ENCODE measurements around the gene MMP7. TPM values are rescaled to one million over a fixed set of nuclear protein-coding genes. Genes with fewer than 3 reads are reported as not detected.

Gene MMP7
- polyA plus RNA-seq, 1 experiment = not detected

DNA sequence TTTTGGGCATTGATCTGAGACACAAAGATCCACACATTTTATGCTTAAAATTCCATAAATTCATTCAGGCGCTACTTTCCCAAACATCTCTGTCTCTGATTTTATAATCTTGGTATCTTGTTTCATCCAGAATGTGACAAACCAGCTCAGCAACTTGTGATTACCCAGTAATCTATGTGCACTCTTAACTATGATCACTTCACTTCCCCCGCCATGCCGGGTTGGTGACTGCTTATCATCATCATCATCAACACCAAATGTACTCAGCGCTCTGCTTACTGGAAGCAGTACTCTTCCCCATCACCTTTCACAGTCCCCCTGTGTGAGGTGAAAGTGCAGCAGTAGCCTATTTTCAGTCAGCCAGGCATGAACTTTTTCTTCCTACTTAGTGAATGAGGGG is 15.2 kb upstream of the MMP7 start:
- no peaks in the 10 kb centered on the region for H3K9me3 ChIP-seq (ENCODE audit: control insufficient read depth, insufficient read depth, low read length)
- no peak overlapping the region for H3K4me3 ChIP-seq (ENCODE audit: low read depth, low read length)
- H3K27me3 ChIP-seq (ENCODE audit: control insufficient read depth, insufficient read depth, low read length) = peaks cover 2% of the 10 kb centered on the region
- H3K27ac ChIP-seq (ENCODE audit: low read depth, low read length) = no peak overlapping the region
- no peak for DNase-seq (ENCODE audit: low read depth, low spot score)
- ChIA-PET POLR2A (no interaction called here), CTCF (interaction anchor here (0.5 kb wide), 1 partner anchor 537 kb away, joined by 3 read pairs; no protein-coding TSS in a partner anchor)
- TF ChIP-seq, protein P1, sequence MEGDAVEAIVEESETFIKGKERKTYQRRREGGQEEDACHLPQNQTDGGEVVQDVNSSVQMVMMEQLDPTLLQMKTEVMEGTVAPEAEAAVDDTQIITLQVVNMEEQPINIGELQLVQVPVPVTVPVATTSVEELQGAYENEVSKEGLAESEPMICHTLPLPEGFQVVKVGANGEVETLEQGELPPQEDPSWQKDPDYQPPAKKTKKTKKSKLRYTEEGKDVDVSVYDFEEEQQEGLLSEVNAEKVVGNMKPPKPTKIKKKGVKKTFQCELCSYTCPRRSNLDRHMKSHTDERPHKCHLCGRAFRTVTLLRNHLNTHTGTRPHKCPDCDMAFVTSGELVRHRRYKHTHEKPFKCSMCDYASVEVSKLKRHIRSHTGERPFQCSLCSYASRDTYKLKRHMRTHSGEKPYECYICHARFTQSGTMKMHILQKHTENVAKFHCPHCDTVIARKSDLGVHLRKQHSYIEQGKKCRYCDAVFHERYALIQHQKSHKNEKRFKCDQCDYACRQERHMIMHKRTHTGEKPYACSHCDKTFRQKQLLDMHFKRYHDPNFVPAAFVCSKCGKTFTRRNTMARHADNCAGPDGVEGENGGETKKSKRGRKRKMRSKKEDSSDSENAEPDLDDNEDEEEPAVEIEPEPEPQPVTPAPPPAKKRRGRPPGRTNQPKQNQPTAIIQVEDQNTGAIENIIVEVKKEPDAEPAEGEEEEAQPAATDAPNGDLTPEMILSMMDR (IDR thresholded peaks at IDR 0.05; ENCODE audit: low read depth, low read length) = no peak

GRCh38 chr11:102544594-102544993 is 14.0 kb upstream of the MMP7 start:
- CTCF ChIA-PET = interaction anchor here (0.6 kb wide), 1 partner anchor 51 kb away, joined by 3 read pairs; no protein-coding TSS in a partner anchor

GRCh38 chr11:102539567-102539966 is 9.0 kb upstream of the MMP7 start:
- Histone ChIP-seq H3K27ac (ENCODE audit: low read depth, low read length) (no peak overlapping the region), H3K9me3 (ENCODE audit: control insufficient read depth, insufficient read depth, low read length) (no peaks in the 10 kb centered on the region), H3K4me3 (ENCODE audit: low read depth, low read length) (no peak overlapping the region), H3K27me3 (ENCODE audit: control insufficient read depth, insufficient read depth, low read length) (peaks cover 10% of the 10 kb centered on the region)
- ChIA-PET CTCF (no interaction called here), POLR2A (no interaction called here)
- TF ChIP-seq, protein P1 (IDR thresholded peaks at IDR 0.05; ENCODE audit: low read depth, low read length) = no peak
- no peak for DNase-seq (ENCODE audit: low read depth, low spot score)

More at GRCh38 chr11:102544594-102544993, 14.0 kb upstream of the MMP7 start:
- Histone ChIP-seq H3K4me3 (ENCODE audit: low read depth, low read length) (no peak overlapping the region), H3K27ac (ENCODE audit: low read depth, low read length) (no peak overlapping the region), H3K9me3 (ENCODE audit: control insufficient read depth, insufficient read depth, low read length) (no peaks in the 10 kb centered on the region), H3K27me3 (ENCODE audit: control insufficient read depth, insufficient read depth, low read length) (peaks cover 4% of the 10 kb centered on the region)
- TF ChIP-seq, protein P1 (IDR thresholded peaks at IDR 0.05; ENCODE audit: low read depth, low read length) = no peak
- POLR2A ChIA-PET = no interaction called here
- DNase-seq (ENCODE audit: low read depth, low spot score) = no peak

DNA sequence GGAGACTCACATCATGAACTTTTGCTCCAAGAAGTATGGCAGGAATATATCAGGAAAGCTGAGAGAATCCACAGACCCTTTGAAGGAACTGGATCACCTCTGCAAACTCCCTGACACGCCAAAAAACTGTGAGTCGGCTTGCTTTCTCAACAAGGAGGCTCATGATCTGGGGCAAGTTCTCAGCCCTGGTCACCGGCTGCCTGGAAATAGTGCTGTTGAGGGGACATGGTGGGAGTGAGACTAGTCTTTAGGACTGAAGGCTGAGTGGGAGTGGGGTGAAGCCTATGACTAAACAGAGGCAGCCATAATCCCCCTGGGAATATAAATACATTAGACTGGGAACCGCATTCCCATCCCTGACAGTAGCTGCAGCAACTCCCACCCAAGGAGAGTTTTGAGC is 8.4 kb upstream of the MMP7 start:
- H3K27me3 ChIP-seq (ENCODE audit: control insufficient read depth, insufficient read depth, low read length) = peaks cover 10% of the 10 kb centered on the region
- CTCF ChIA-PET = no interaction called here
- H3K27ac ChIP-seq (ENCODE audit: low read depth, low read length) = no peak overlapping the region
- no peaks in the 10 kb centered on the region for H3K9me3 ChIP-seq (ENCODE audit: control insufficient read depth, insufficient read depth, low read length)
- TF ChIP-seq, protein P1 (IDR thresholded peaks at IDR 0.05; ENCODE audit: low read depth, low read length) = no peak
- no peak overlapping the region for H3K4me3 ChIP-seq (ENCODE audit: low read depth, low read length)
- POLR2A ChIA-PET = no interaction called here
- DNase-seq (ENCODE audit: low read depth, low spot score) = no peak

DNA sequence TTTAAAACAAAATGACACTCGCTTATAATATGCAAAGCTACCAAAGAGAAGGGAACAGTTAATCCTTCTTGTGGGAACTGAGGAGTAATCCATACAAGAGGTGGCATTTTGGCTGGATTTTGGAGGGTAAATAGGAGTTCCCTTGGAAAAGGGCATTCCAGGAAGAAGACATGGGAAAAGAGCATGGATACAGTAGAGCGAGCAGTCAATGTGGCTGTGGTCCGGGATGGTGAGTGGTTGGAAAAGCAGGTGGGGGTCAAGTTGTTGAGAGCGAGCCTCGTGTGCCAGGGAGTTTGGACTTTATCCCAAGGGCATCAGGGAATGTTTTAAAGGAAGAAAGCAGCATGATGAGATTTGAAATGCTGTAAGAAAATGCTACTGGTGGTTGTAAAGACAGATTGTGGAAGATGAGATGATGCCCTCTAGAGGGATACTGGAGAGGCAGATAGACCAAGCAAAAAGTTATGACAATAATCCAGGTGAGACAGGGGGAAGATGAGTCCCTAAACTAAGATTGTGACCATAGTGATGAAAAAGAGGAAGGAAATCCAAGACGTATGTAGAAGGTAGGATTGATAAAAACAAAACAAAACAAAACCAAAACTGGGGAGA is 3.8 kb upstream of the MMP7 start:
- Histone ChIP-seq H3K9me3 (ENCODE audit: control insufficient read depth, insufficient read depth, low read length) (no peaks in the 10 kb centered on the region), H3K27me3 (ENCODE audit: control insufficient read depth, insufficient read depth, low read length) (peaks cover 6% of the 10 kb centered on the region), H3K4me3 (ENCODE audit: low read depth, low read length) (no peak overlapping the region), H3K27ac (ENCODE audit: low read depth, low read length) (no peak overlapping the region)
- DNase-seq (ENCODE audit: low read depth, low spot score) = no peak
- ChIA-PET CTCF (interaction anchor here (0.9 kb wide), 1 partner anchor 9 kb away, joined by 3 read pairs; no protein-coding TSS in a partner anchor), POLR2A (no interaction called here)
- TF ChIP-seq, protein P1 (IDR thresholded peaks at IDR 0.05; ENCODE audit: low read depth, low read length) = peak; percentile 23; the same call in 1 of the 2 replicates

Measured in AG04450 (cell line).